HG02571 (cell line): ENCODE results near the gene FNDC4.

Experiments used
- ATAC-seq: cut with Tn5 transposase; IDR thresholded peaks from one replicate; pipeline ENCODE4 v1.9.1; 2021; ENCODE audit warnings: mild to moderate bottlenecking, moderate library complexity; ENCODE audit not compliant: unreplicated experiment

Gene FNDC4

GRCh38 chr2:27494284-27494943 is 586 bp downstream of the FNDC4 start:
- ATAC-seq = no peak

GRCh38 chr2:27493948-27494283 is 1.1 kb downstream of the FNDC4 start:
- no peak for ATAC-seq

GRCh38 chr2:27492557-27492956 is 2.4 kb downstream of the FNDC4 start:
- no peak for ATAC-seq

DNA sequence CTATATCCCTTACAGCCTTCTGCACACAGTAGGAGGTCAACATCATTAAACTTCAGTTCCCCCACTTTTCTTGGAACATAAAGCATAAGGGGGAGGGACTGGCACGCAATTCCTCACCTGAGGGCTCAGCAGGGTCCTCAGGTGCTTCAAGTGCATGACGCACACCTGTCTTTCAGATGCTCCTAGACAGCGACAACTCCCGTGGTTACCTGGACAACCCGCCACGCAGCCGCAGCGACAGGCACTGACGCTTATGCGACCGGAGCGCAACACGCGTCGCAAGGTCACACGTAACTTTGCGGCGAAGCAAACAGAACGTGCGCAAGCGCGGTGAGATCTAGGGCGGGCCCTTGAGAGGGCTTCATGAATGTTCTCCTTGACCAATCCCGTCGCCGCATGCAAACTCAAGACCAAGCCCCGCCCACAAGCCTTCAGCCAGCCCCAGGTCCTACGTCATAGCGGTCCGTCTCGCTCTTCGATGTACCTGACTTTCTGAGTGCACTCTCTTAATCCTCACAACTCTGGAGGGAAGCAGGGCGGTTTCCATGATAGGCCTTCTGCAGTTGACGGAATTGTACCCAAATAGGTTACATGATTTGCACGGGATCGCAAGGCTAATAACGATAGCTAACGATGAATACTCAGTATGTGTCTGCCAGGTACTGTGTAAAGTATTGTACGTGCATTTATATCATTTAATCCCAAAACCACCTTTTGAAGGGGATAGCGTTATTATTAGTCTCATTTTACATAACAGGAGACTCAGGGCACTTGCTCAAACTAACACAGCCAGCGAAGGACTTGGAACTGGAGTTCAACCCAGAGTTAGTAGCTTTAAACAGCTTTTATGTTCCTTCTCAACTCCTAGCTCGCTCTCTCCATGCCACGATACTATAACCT is 5.3 kb downstream of the FNDC4 start, which contains the start of gene IFT172:
Gene IFT172, minus strand, starts transcription at position 246 of the 900 bp plus-strand sequence. Its CDS starts 90 bp downstream, at position 156.
- peak; percentile 97 for ATAC-seq

DNA sequence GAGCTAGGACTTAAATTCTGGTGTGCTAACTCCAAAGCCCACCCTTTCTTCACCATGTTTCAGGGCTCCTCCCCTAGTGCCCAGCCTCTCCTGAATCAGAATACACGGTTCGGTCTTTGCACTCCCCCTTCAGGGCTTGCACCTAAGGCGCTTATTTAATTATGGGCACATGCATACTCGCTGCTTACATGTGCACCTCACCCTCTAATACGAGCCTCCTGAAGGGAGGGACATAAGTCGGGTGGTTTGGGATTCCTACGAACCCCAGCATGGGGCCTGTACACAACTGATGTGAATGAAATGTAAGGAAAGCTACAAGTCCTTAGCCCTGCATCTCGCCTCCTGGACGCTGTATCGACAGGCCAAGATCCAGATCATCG is 5.9 kb downstream of the FNDC4 start:
- ATAC-seq = no peak

DNA sequence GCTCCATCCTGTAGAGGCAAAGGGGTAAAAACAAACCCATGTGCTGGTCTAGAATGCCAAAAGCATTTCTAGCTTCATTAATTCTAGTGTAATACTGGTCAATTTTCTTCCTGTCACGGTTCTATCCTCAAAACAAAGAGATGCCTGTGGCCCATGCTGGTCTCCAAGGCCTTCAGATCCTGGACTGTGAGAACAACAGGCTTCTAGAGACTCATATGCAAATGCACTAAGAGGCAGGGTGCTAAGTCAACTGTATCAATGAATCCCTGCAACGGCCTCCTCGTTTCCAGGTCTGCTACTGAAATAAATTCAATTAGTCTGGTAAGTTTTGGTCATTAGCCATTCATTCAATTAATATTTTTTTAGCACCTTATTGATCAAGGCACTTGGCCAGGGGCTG is 9.5 kb downstream of the FNDC4 start:
- no peak for ATAC-seq

DNA sequence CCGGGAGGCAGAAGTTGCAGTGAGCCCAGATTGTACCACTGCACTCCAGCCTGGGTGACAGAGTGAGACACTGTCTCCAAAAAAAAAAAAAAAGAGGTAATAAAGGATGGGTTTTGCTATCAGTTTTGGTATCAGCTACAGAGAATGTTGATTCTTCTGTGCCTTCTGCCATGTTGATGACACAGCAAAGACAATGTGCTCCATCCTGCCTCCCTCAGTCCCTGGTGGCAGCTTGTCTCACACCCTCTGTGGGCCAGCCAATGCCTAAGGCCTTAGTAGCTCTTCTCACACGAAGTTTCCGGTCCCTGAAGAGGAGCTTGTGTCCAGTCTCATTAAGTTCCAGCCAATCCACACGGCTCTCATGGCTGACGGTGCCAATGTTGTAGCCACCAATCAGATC is 23.0 kb downstream of the FNDC4 start:
- no peak for ATAC-seq

GRCh38 chr2:27464443-27464842 is 30.6 kb downstream of the FNDC4 start:
- no peak for ATAC-seq

DNA sequence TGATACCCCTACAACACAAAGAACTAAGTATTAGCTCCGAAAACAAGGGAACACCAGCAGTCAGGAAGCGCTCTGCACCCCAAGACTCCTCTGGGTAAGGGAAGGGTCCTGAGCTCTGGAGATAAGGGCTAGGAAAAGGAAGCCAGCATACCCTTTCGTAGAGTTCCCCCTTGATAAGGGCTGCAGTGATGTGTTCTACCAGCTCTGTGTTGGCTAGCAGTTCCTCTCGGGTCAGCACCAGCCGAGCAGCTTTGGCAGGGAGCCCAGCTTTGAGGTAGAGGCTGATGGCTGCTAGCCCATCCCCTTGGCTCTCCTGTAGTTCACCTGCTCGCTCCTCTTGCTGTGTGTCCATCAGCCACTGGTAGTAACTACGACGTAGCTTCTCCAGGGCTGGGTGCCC is 33.9 kb downstream of the FNDC4 start:
- no peak for ATAC-seq

DNA sequence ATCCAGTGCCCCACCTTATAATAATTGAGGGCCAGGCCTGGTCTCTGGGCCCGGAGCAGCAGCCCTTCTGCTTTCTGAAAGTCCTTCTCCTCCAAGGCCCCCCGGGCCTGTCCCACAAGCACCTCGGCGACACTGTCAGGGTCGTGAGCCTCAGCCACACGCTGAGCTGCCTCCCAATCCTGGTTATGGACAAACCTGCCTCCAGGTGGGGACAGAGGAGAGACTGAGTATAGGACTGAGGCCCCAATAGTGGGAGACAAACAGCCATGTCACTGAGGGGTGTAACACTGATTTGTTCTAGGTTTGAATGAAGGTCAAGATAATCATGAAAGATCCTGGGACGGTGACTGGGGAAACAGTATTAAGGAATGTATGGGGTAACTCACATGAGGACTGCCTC is 41.0 kb downstream of the FNDC4 start:
- no peak for ATAC-seq

- ATAC-seq = no peak
These were observed 43.9 kb downstream of the FNDC4 start for GRCh38 chr2:27451095-27451494.

DNA sequence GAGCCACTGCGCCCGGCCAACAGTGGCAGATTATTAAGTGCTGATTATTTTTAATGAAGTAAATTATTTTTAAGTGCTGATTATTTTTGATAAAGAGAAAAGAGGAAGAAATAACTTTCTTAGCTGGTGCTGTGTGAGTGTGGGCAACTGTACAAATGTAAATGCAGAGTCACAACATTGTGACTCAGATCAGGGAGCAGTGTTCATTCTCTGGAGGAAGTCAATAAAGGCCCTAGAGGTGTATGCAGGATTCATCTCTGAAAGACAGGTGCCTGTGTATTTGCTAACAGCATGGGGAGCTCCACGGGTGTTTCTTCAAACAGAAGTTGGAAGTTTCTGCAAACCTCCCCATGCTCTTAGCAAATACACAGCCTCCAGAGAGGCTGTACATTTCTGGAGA is 46.6 kb downstream of the FNDC4 start:
- no peak for ATAC-seq

- no peak for ATAC-seq
These were observed 48.9 kb downstream of the FNDC4 start for GRCh38 chr2:27446057-27446456.

DNA sequence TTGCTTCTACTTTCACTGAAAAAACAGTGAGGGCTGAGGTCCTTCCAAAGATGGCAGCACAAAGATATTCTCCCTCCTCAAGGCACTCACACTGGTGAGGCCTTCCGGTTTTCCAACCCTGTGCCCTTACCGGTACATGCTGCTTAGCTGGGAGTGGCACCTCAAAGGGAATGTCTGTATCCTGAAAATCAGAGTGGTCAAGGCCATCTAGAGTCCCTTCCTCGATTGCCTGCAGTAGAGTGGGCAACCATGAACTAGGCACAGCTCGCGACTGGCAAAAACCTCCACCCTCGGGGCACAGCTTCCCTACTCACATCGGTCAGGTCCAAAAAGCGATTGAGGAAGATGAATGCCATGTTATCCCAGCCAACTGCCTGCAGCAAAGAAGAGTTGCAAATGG is 49.4 kb downstream of the FNDC4 start:
- ATAC-seq = no peak

- no peak for ATAC-seq
These were observed 49.8 kb downstream of the FNDC4 start for GRCh38 chr2:27445155-27445554.

GRCh38 chr2:27442920-27443282 is 52.1 kb downstream of the FNDC4 start:
- ATAC-seq = no peak

- no peak for ATAC-seq
These were observed 52.8 kb downstream of the FNDC4 start, which contains the start of gene KRTCAP3 for GRCh38 chr2:27441958-27442919. TSS of gene KRTCAP3 (plus strand) at chr2:27442381. CDS start at chr2:27442413, 32 bp downstream.
